Keratinocyte (primary cell): Measurements from ENCODE around the gene MRGPRF.

Experiments
- EZH2 ChIP-seq: IDR thresholded peaks from one replicate; pipeline ENCODE4 v1.6.1; 2012; ENCODE audit warnings: inconsistent platforms, mild to moderate bottlenecking, low read length, moderate library complexity
- TF ChIP-seq, protein P1 (sequence below), 3 experiments: IDR thresholded peaks in 1 of 3; conservative IDR thresholded peaks in 1 of 3; optimal IDR thresholded peaks in 1 of 3; 2 replicates in 2 of 3; 3 replicates in 1 of 3; pipeline versions ENCODE3 to v1.5.1; 2011; ENCODE audit warnings: low read length in 3 of 3, mild to moderate bottlenecking in 3 of 3, moderate library complexity in 2 of 3, control low read depth in 1 of 3, inconsistent platforms in 1 of 3; ENCODE audit not compliant: insufficient read depth in 2 of 3; ENCODE audit errors: extremely low read depth in 1 of 3

- TF ChIP-seq, protein P1, sequence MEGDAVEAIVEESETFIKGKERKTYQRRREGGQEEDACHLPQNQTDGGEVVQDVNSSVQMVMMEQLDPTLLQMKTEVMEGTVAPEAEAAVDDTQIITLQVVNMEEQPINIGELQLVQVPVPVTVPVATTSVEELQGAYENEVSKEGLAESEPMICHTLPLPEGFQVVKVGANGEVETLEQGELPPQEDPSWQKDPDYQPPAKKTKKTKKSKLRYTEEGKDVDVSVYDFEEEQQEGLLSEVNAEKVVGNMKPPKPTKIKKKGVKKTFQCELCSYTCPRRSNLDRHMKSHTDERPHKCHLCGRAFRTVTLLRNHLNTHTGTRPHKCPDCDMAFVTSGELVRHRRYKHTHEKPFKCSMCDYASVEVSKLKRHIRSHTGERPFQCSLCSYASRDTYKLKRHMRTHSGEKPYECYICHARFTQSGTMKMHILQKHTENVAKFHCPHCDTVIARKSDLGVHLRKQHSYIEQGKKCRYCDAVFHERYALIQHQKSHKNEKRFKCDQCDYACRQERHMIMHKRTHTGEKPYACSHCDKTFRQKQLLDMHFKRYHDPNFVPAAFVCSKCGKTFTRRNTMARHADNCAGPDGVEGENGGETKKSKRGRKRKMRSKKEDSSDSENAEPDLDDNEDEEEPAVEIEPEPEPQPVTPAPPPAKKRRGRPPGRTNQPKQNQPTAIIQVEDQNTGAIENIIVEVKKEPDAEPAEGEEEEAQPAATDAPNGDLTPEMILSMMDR (optimal IDR thresholded peaks at IDR 0.05 in 1 of 3, IDR thresholded peaks at IDR 0.05 in 1 of 3, conservative IDR thresholded peaks at IDR 0.05 in 1 of 3; ENCODE audit: extremely low read depth in 1 of 3, insufficient read depth in 2 of 3, low read length in 3 of 3), result no peak
- TF ChIP-seq EZH2, result no peak
Observed at GRCh38 chr11:68998390-68998911, 14.6 kb downstream of the MRGPRF start.
